Breast epithelium (tissue), 4 donors: Measurements from ENCODE around the gene DACH2. TPM values are rescaled to one million over a fixed set of nuclear protein-coding genes. Genes with fewer than 3 reads are reported as not detected.

ENCODE experiments used
- DNase-seq, 2 donors: peaks; one replicate each; pipeline ENCODE4 v3.0.0-alpha.2; 2019; ENCODE audit warnings: low spot score in 2 of 2
- H3K27ac ChIP-seq, 2 donors: fragments of 200-600 bp; sonication (generic) in 1 of 2; one replicate each; pipeline ENCODE4 v1.5.1; 2016 to 2019; ENCODE audit warnings: mild to moderate bottlenecking in 1 of 2
- H3K27me3 ChIP-seq, 2 donors: fragments of 200-600 bp; sonication (generic) in 1 of 2; one replicate each; pipeline versions ENCODE4 v1.5.1 to v1.6.0; 2017 to 2019; ENCODE audit warnings: control low read depth in 1 of 2, mild to moderate bottlenecking in 1 of 2
- H3K36me3 ChIP-seq: fragments of 200-600 bp; one replicate; pipeline ENCODE4 v1.5.1; 2019
- H3K4me1 ChIP-seq, 2 donors: fragments of 200-600 bp; sonication (generic); one replicate each; pipeline ENCODE4 v1.5.1; 2016 to 2019; ENCODE audit warnings: control low read depth in 1 of 2
- H3K4me3 ChIP-seq, 3 donors: fragments of 200-600 bp; sonication (generic); 1 replicate in 2 of 3; 2 replicates in 1 of 3; pipeline ENCODE4 v1.5.1; 2016 to 2019; ENCODE audit warnings: mild to moderate bottlenecking in 3 of 3, moderate library complexity in 2 of 3
- H3K9me3 ChIP-seq, 2 donors: fragments of 200-600 bp; sonication (generic) in 1 of 2; one replicate each; pipeline ENCODE4 v1.5.1; 2016 to 2019; ENCODE audit warnings: control low read depth in 1 of 2
- CTCF ChIP-seq, 3 donors: fragments of 450-650 bp; IDR thresholded peaks; one replicate each; pipeline ENCODE4 v1.5.1; 2016 to 2017; ENCODE audit warnings: antibody characterized with exemption in 3 of 3, mild to moderate bottlenecking in 3 of 3, moderate library complexity in 3 of 3
- POLR2A ChIP-seq: fragments of 450-650 bp; IDR thresholded peaks from one replicate; pipeline ENCODE4 v1.6.1; 2016; ENCODE audit warnings: antibody characterized with exemption, mild to moderate bottlenecking, moderate library complexity
- POLR2AphosphoS5 ChIP-seq, 3 donors: sonication (generic); formaldehyde crosslinking; IDR thresholded peaks; one replicate each; pipeline ENCODE4 v1.6.1; 2017; ENCODE audit warnings: antibody characterized with exemption in 3 of 3
- intact Hi-C: fragments of 100-400 bp; cut with DNase I; formaldehyde crosslinking; loops from one replicate; pipeline ENCODE4 v1.15.1; 2023; ENCODE audit warnings: low total_unique reads
- total RNA-seq, 3 donors: library from RNA; depleted of rRNA; stranded (reverse); fragments of >200 nt; gene quantifications; one replicate each; pipeline ENCODE4 v1.1.0, GENCODE V29; 2016

The DACH2 gene
- total RNA-seq, 3 donors from 2014 or later: 0.29 TPM; not detected in 2

- no peaks in the 10 kb centered on the region for H3K36me3 ChIP-seq
- no peaks in the 10 kb centered on the region for H3K4me1 ChIP-seq
- TF ChIP-seq POLR2A (no peak), CTCF (IDR thresholded peaks at IDR 0.05) (no peak), POLR2AphosphoS5 (IDR thresholded peaks at IDR 0.05) (no peak)
- no peak overlapping the region for H3K27ac ChIP-seq
- H3K4me3 ChIP-seq: no peak overlapping the region
- H3K27me3 ChIP-seq: peaks cover 0 to 36% of the 10 kb centered on the region in 2 donors
- H3K9me3 ChIP-seq: peaks cover 0 to 14% of the 10 kb centered on the region in 2 donors
- no peak for DNase-seq
- intact Hi-C loops: no loop called here
These were observed 46.5 kb downstream of the DACH2 start for GRCh38 chrX:86194758-86195157.

- Histone ChIP-seq H3K9me3 (peaks cover 0 to 14% of the 10 kb centered on the region in 2 donors), H3K4me3 (no peak overlapping the region), H3K27me3 (peaks cover 0 to 37% of the 10 kb centered on the region in 2 donors), H3K27ac (no peak overlapping the region), H3K4me1 (no peaks in the 10 kb centered on the region), H3K36me3 (no peaks in the 10 kb centered on the region)
- intact Hi-C loops: no loop called here
- no peak for DNase-seq
- TF ChIP-seq CTCF (IDR thresholded peaks at IDR 0.05): no peak
- TF ChIP-seq POLR2AphosphoS5 (IDR thresholded peaks at IDR 0.05): no peak
- TF ChIP-seq POLR2A: no peak
These were observed 47.1 kb downstream of the DACH2 start for GRCh38 chrX:86195343-86195742.

- Histone ChIP-seq H3K9me3 (peaks cover 0 to 14% of the 10 kb centered on the region in 2 donors), H3K36me3 (no peaks in the 10 kb centered on the region), H3K27me3 (peaks cover 0 to 40% of the 10 kb centered on the region in 2 donors), H3K4me1 (no peaks in the 10 kb centered on the region), H3K27ac (no peak overlapping the region), H3K4me3 (no peak overlapping the region)
- no peak for DNase-seq
- intact Hi-C loops: no loop called here
- no peak for TF ChIP-seq POLR2A
- no peak for TF ChIP-seq POLR2AphosphoS5 (IDR thresholded peaks at IDR 0.05)
- no peak for TF ChIP-seq CTCF (IDR thresholded peaks at IDR 0.05)
These were observed 49.6 kb downstream of the DACH2 start for GRCh38 chrX:86197815-86198214.

- Histone ChIP-seq H3K4me3 (no peak overlapping the region), H3K9me3 (no peaks in the 10 kb centered on the region), H3K27ac (no peak overlapping the region), H3K4me1 (no peaks in the 10 kb centered on the region), H3K36me3 (no peaks in the 10 kb centered on the region), H3K27me3 (peaks cover 0 to 8% of the 10 kb centered on the region in 2 donors)
- intact Hi-C loops: no loop called here
- no peak for DNase-seq
- no peak for TF ChIP-seq POLR2A
These were observed 62.5 kb downstream of the DACH2 start for GRCh38 chrX:86210772-86211171.

- no peaks in the 10 kb centered on the region for H3K9me3 ChIP-seq
- intact Hi-C loops: no loop called here
- no peak for DNase-seq
- no peaks in the 10 kb centered on the region for H3K36me3 ChIP-seq
- peaks cover 0 to 5% of the 10 kb centered on the region in 2 donors for H3K27me3 ChIP-seq
- no peak for TF ChIP-seq POLR2A
- no peak for TF ChIP-seq POLR2AphosphoS5 (IDR thresholded peaks at IDR 0.05)
- TF ChIP-seq CTCF (IDR thresholded peaks at IDR 0.05): no peak
- no peak overlapping the region for H3K27ac ChIP-seq
- no peak overlapping the region for H3K4me3 ChIP-seq
- no peaks in the 10 kb centered on the region for H3K4me1 ChIP-seq
These were observed 67.0 kb downstream of the DACH2 start for GRCh38 chrX:86215260-86215659.

GRCh38 chrX:86237482-86237881 lies 89.2 kb downstream of the DACH2 start:
- Histone ChIP-seq H3K36me3 (no peaks in the 10 kb centered on the region), H3K4me1 (no peaks in the 10 kb centered on the region), H3K9me3 (peaks cover 10 to 17% of the 10 kb centered on the region in 2 donors), H3K27ac (no peak overlapping the region), H3K4me3 (no peak overlapping the region), H3K27me3 (no peaks in the 10 kb centered on the region)
- TF ChIP-seq POLR2AphosphoS5 (IDR thresholded peaks at IDR 0.05) (no peak), CTCF (IDR thresholded peaks at IDR 0.05) (no peak), POLR2A (no peak)
- DNase-seq: no peak
- intact Hi-C loops: no loop called here
